ENCODE data around the gene TSEN2.
A peak's percentile ranks its signal among the peaks of the same experiment; 100 is the strongest.

The TSEN2 gene

GRCh38 chr3:12553921-12554391 lies 69.7 kb downstream of the TSEN2 start:
- H3K27me3 ChIP-seq (replicated peaks; ENCODE audit: control insufficient read depth, insufficient read depth, low read length), result no peaks in the 10 kb centered on the region
- H3K4me3 ChIP-seq (replicated peaks; ENCODE audit: low read depth, low read length), result peak overlapping the region; percentile 68
- no peaks in the 10 kb centered on the region for H3K36me3 ChIP-seq (ENCODE audit: control insufficient read depth, insufficient read depth, low read length)
- peak; percentile 54 for DNase-seq (ENCODE audit: extremely low read depth, insufficient read length)
- TF ChIP-seq CTCF (IDR thresholded peaks at IDR 0.05; ENCODE audit: insufficient read depth, low read length, poor library complexity, severe bottlenecking), result no peak

DNA sequence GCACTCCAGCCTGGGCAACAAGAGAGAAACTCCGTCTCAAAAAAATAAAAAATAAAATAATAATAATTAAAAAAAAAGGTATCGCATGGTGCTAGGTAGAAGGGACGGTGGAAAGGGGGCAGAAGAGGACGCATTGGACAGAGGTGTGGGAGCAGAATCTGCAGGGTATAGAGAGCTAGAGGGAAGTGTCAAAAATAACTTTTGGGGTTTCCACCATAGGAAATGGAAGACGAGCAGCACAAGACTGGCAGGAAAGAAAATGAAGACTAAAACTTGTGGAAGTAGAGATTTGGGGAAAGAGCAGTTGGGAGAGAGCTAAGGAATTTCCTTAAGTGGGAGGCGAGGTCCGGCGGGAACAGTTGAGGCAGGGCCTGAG lies 72.0 kb downstream of the TSEN2 start:
- Histone ChIP-seq H3K36me3 (ENCODE audit: control insufficient read depth, insufficient read depth, low read length) (no peaks in the 10 kb centered on the region), H3K4me3 (replicated peaks; ENCODE audit: low read depth, low read length) (peak overlapping the region; percentile 92), H3K27me3 (replicated peaks; ENCODE audit: control insufficient read depth, insufficient read depth, low read length) (no peaks in the 10 kb centered on the region)
- DNase-seq (ENCODE audit: extremely low read depth, insufficient read length), result no peak
- TF ChIP-seq CTCF (IDR thresholded peaks at IDR 0.05; ENCODE audit: insufficient read depth, low read length, poor library complexity, severe bottlenecking), result no peak

- no peak for TF ChIP-seq CTCF (IDR thresholded peaks at IDR 0.05; ENCODE audit: insufficient read depth, low read length, poor library complexity, severe bottlenecking)
- H3K27me3 ChIP-seq (replicated peaks; ENCODE audit: control insufficient read depth, insufficient read depth, low read length), result no peaks in the 10 kb centered on the region
- H3K36me3 ChIP-seq (ENCODE audit: control insufficient read depth, insufficient read depth, low read length), result no peaks in the 10 kb centered on the region
- peak within 1 kb of the TSS; percentile 92 for H3K4me3 ChIP-seq (replicated peaks; ENCODE audit: low read depth, low read length)
- DNase-seq (ENCODE audit: extremely low read depth, insufficient read length), result peak; percentile 93
These were observed 72.6 kb downstream of the TSEN2 start, which contains the start of gene MKRN2 for GRCh38 chr3:12556690-12557472. Gene MKRN2 (plus strand): TSS chr3:12557087. CDS start chr3:12557151, 64 bp downstream.

GRCh38 chr3:12557473-12558100 lies 73.3 kb downstream of the TSEN2 start:
- Histone ChIP-seq H3K4me3 (replicated peaks; ENCODE audit: low read depth, low read length) (peak overlapping the region; percentile 92), H3K36me3 (ENCODE audit: control insufficient read depth, insufficient read depth, low read length) (no peaks in the 10 kb centered on the region), H3K27me3 (replicated peaks; ENCODE audit: control insufficient read depth, insufficient read depth, low read length) (no peaks in the 10 kb centered on the region)
- TF ChIP-seq CTCF (IDR thresholded peaks at IDR 0.05; ENCODE audit: insufficient read depth, low read length, poor library complexity, severe bottlenecking), result no peak
- no peak for DNase-seq (ENCODE audit: extremely low read depth, insufficient read length)

GRCh38 chr3:12558706-12559105 lies 74.4 kb downstream of the TSEN2 start:
- H3K27me3 ChIP-seq (replicated peaks; ENCODE audit: control insufficient read depth, insufficient read depth, low read length), result no peaks in the 10 kb centered on the region
- DNase-seq (ENCODE audit: extremely low read depth, insufficient read length), result no peak
- TF ChIP-seq CTCF (IDR thresholded peaks at IDR 0.05; ENCODE audit: insufficient read depth, low read length, poor library complexity, severe bottlenecking), result no peak
- no peaks in the 10 kb centered on the region for H3K36me3 ChIP-seq (ENCODE audit: control insufficient read depth, insufficient read depth, low read length)
- peak overlapping the region; percentile 92 for H3K4me3 ChIP-seq (replicated peaks; ENCODE audit: low read depth, low read length)
